Psoas muscle (tissue), 8 donors: Measurements from ENCODE around the gene IDI1. TPM values are rescaled to one million over a fixed set of nuclear protein-coding genes. Genes with fewer than 3 reads are reported as not detected.

Experiments
- ATAC-seq, 4 donors: fragments of 200-7000 bp; cut with Tn5 transposase; one replicate each; pipeline ENCODE4 v1.9.1; 2020; ENCODE audit warnings: moderate library complexity in 3 of 4, mild to moderate bottlenecking in 2 of 4
- DNase-seq, 2 donors: peaks; one replicate each; pipeline ENCODE4 v3.0.0-alpha.2; 2020
- H3K27ac ChIP-seq: fragments of 200-600 bp; one replicate; pipeline ENCODE4 v1.8.0; 2022
- H3K27me3 ChIP-seq, 3 donors: fragments of 200-600 bp in 1 of 3; one replicate each; pipeline versions ENCODE4 v1.6.1 to v1.8.0; 2013 to 2022; ENCODE audit warnings: low read length in 2 of 3, mild to moderate bottlenecking in 2 of 3, moderate library complexity in 1 of 3; ENCODE audit not compliant: insufficient read depth in 3 of 3
- H3K36me3 ChIP-seq, 2 donors: fragments of 200-600 bp in 1 of 2; one replicate each; pipeline versions ENCODE4 v1.6.1 to v1.8.0; 2013 to 2022; ENCODE audit warnings: low read depth in 1 of 2, mild to moderate bottlenecking in 1 of 2, moderate library complexity in 1 of 2; ENCODE audit not compliant: insufficient read depth in 1 of 2
- H3K4me1 ChIP-seq: fragments of 200-600 bp; one replicate; pipeline ENCODE4 v1.8.0; 2022
- H3K4me3 ChIP-seq: fragments of 200-600 bp; one replicate; pipeline ENCODE4 v1.8.0; 2022; ENCODE audit warnings: mild to moderate bottlenecking
- H3K9me3 ChIP-seq: fragments of 200-600 bp; one replicate; pipeline ENCODE4 v1.8.0; 2022
- CTCF ChIP-seq: fragments of 200-600 bp; IDR thresholded peaks from one replicate; pipeline ENCODE4 v1.8.0; 2022; ENCODE audit warnings: antibody characterized with exemption
- WGBS, 3 donors: extraction: QIAGEN DNeasy Blood & Tissue Kit; methylation state at CpG; one replicate each; pipeline versions ENCODE4 v1.1.6 to v1.1.7; 2013; 5-methylcytosine and 5-hydroxymethylcytosine counted together
- intact Hi-C, 2 donors: fragments of 100-400 bp; cut with DNase I; formaldehyde crosslinking; loops; one replicate each; pipeline versions ENCODE4 v1.11.0 to v1.14.2; 2022
- polyA plus RNA-seq, 3 donors: library from polyadenylated mRNA; stranded (reverse); fragments of 200-250 nt; gene quantifications; one replicate each; pipeline ENCODE4 v1.2.3, GENCODE V29; 2013
- total RNA-seq, 4 donors: library from RNA; stranded (reverse); fragmentation: NEBNext Ultra II Directional in 2 of 4; extraction: Animal tissue kit (Norgen Biotek cat#: 25700) in 2 of 4; gene quantifications; one replicate each; pipeline versions ENCODE4 v1.2.1 to v1.2.4, GENCODE V29; 2021 to 2023
- donor health status: healthy with polysubstance abuse.
- donor health status: DM: no; HTN: no; CAD: no; lungs with moderate emphysema.
- donor health status: Bipolar disorder and iron deficiency.
- donor health status: healthy.
- donor health status: DM: yes; HTN: yes; CAD: no.
- donor health status: DM: no; HTN: no; CAD: no.
- donor health status: DM: no; HTN: no; CAD: no.
- donor health status: DM: yes; HTN: yes; CAD: no.

The IDI1 gene
- total and polyA plus RNA-seq, 7 donors = 42.8 to 137 (median 57.4) TPM

DNA sequence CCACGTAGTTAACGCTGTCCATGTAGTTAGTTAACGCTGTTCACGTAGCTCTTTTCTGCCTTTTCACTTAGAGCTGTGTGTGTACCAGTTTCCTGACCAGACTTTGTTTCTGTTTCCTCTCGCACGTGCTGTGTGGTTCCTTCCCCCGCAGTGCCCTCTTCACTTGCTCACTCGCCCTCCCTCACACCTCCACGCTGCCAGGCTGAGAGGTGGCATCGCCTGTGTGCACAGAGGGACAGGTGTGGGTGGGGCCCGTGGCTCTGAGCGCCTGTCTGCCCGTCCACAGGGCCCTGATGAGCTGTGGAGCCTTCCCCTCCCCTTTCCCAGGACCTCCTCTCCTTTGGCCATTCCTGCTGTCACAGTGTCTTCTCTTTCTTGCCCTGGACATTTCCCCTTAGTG lies 37.9 kb upstream of the IDI1 start:
- WGBS, 3 donors = 91 to 94% (median 92%) methylated on average over 13 of the region's 13 CpGs
- no peak for TF ChIP-seq CTCF
- ATAC-seq = no peak
- intact Hi-C loops = no loop called here
- Histone ChIP-seq H3K27me3 (no peaks in the 10 kb centered on the region), H3K9me3 (no peaks in the 10 kb centered on the region), H3K4me1 (no peaks in the 10 kb centered on the region), H3K27ac (no peak overlapping the region), H3K4me3 (no peak overlapping the region), H3K36me3 (peaks cover 4 to 96% of the 10 kb centered on the region in 2 donors)
- no peak for DNase-seq

DNA sequence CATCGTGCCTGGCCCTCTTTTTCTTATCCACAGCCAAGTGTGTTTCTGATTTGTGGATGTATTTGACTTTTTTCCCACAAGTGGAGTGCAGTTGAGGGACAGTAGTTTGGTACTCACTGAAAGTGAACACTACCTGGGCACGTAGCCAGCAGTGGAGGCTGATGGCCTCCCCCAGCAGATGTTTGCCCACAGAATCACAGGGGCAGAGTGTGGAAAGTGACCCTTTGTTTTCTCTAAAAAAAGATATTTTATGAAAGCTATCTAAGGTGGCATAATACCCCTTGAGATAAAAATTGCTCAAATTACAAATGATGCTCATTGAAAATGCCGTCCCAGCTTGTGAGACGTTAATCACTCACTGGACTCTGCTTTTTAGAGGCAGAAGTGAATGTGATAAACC lies 36.3 kb upstream of the IDI1 start:
- Histone ChIP-seq H3K4me1 (no peaks in the 10 kb centered on the region), H3K4me3 (no peak overlapping the region), H3K36me3 (peaks cover 4 to 97% of the 10 kb centered on the region in 2 donors), H3K27me3 (no peaks in the 10 kb centered on the region), H3K27ac (no peak overlapping the region), H3K9me3 (no peaks in the 10 kb centered on the region)
- intact Hi-C loops = no loop called here
- 82 to 92% (median 83%) methylated on average over 4 of the region's 4 CpGs for WGBS, 3 donors
- DNase-seq = no peak
- no peak for TF ChIP-seq CTCF
- ATAC-seq = no peak

GRCh38 chr10:1084011-1084950 lies 35.4 kb upstream of the IDI1 start:
- 91 to 93% (median 92%) methylated on average over 28 of the region's 28 CpGs for WGBS, 3 donors
- Histone ChIP-seq H3K9me3 (no peaks in the 10 kb centered on the region), H3K36me3 (peaks cover 4 to 97% of the 10 kb centered on the region in 2 donors), H3K4me1 (no peaks in the 10 kb centered on the region), H3K27me3 (no peaks in the 10 kb centered on the region), H3K4me3 (no peak overlapping the region), H3K27ac (no peak overlapping the region)
- intact Hi-C loops = no loop called here
- no peak for DNase-seq
- ATAC-seq = no peak
- TF ChIP-seq CTCF = no peak

DNA sequence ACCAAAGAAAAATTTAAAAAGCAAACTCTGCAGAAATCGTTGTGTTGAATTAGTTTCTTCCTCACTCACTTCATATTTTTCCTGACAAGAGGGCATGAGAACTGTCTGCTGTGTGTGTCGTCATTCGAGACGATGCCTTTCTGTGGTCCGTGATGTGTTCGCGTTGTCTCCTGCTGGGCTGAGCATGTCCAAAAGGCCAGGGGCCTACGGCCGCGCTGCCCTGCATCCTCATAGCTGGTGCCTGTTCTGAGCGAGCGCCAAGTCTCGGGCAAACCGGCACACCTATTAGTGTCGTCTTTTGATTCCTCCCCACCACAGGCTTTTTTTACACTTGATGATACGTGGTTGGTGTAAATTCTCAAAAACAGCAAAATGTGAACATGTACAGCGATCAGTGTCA lies 34.7 kb upstream of the IDI1 start:
- Histone ChIP-seq H3K36me3 (peaks cover 4 to 97% of the 10 kb centered on the region in 2 donors), H3K4me1 (no peaks in the 10 kb centered on the region), H3K27me3 (no peaks in the 10 kb centered on the region), H3K9me3 (no peaks in the 10 kb centered on the region), H3K4me3 (no peak overlapping the region), H3K27ac (no peak overlapping the region)
- intact Hi-C loops = no loop called here
- TF ChIP-seq CTCF = no peak
- 89 to 93% (median 89%) methylated on average over 17 of the region's 17 CpGs for WGBS, 3 donors
- DNase-seq = no peak
- ATAC-seq = no peak

GRCh38 chr10:1078668-1079067 lies 29.7 kb upstream of the IDI1 start:
- no peak for ATAC-seq
- no peaks in the 10 kb centered on the region for H3K27me3 ChIP-seq
- no peaks in the 10 kb centered on the region for H3K4me1 ChIP-seq
- intact Hi-C loops = no loop called here
- no peak for TF ChIP-seq CTCF
- H3K36me3 ChIP-seq = peaks cover 3 to 76% of the 10 kb centered on the region in 2 donors
- no peaks in the 10 kb centered on the region for H3K9me3 ChIP-seq
- no peak overlapping the region for H3K27ac ChIP-seq
- no peak for DNase-seq
- H3K4me3 ChIP-seq = no peak overlapping the region
